K562 (cell line): Measurements from ENCODE around the gene ICOSLG.
"Not testable (repeated sequence)": the region's sequence is repeated elsewhere in the genome, so short reads cannot be mapped to it uniquely, and the experiment has no call there.

ENCODE experiments used
- FOXP1 ChIP-seq: sonication (generic); formaldehyde crosslinking; IDR thresholded peaks from 2 replicates; pipeline ENCODE4 v1.8.0; 2022; ENCODE audit warnings: mild to moderate bottlenecking, missing genetic modification reagents
- KAT8 ChIP-seq: fragments of 450-650 bp; IDR thresholded peaks from 2 replicates; pipeline ENCODE4 v1.6.1; 2016; ENCODE audit warnings: low read depth, mild to moderate bottlenecking
- NR2C1 ChIP-seq, 2 experiments: fragments of 450-650 bp; IDR thresholded peaks; 2 replicates each; pipeline ENCODE4 v1.6.1; 2017; ENCODE audit warnings: mild to moderate bottlenecking in 2 of 2, antibody characterized with exemption in 1 of 2, inconsistent platforms in 1 of 2, missing compliant biosample characterization in 1 of 2, missing genetic modification characterization in 1 of 2
- POLR2AphosphoS5 ChIP-seq: IDR thresholded peaks from 2 replicates; pipeline ENCODE4 v1.6.1; 2011; ENCODE audit warnings: mild to moderate bottlenecking, low read depth, low read length, moderate library complexity; ENCODE audit not compliant: control insufficient read depth, insufficient read depth
- TCF7 ChIP-seq: sonication (generic); IDR thresholded peaks from 2 replicates; pipeline ENCODE4 v1.6.1; 2016; ENCODE audit warnings: antibody characterized with exemption, borderline replicate concordance
- UBTF ChIP-seq, 2 experiments: IDR thresholded peaks; 2 replicates each; pipeline ENCODE4 v1.6.1; 2012; ENCODE audit warnings: improper control_type of control experiment in 2 of 2, low read depth in 2 of 2, low read length in 2 of 2, borderline replicate concordance in 1 of 2
- ZNF124 ChIP-seq: sonication (generic); formaldehyde crosslinking; IDR thresholded peaks from 2 replicates; pipeline ENCODE4 v1.8.1; 2022; ENCODE audit warnings: missing genetic modification reagents

DNA sequence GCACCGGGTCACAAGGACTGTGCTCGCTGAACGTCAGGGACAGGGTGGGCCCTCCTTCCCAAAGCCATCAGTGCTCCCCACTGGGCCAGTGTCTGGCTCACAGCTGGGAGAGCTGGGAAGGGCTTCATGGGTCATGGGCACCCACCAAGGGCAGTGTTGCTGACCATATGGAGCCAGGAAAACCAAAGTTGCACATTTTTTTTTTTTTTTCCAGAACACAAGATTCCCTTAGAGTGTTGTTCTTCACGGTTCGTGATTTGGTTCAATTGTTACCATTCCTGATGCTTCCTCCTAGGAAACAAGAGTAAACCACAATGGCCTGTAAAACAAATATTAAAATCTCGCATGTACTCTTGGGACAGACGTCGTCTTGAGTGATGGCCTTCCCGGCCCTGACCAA, 45.9 kb downstream of the ICOSLG start:
- not testable (repeated sequence) for TF ChIP-seq KAT8; TCF7; ZNF124; UBTF (IDR thresholded peaks at IDR 0.05; ENCODE audit: borderline replicate concordance in 1 of 2, low read depth in 2 of 2, low read length in 2 of 2); NR2C1 (IDR thresholded peaks at IDR 0.05); NR2C1 (tag; IDR thresholded peaks at IDR 0.05); POLR2AphosphoS5; FOXP1
